Endometrium (tissue), 2 donors: ENCODE measurements around the gene RANBP1.
"Not testable (repeated sequence)": the region's sequence is repeated elsewhere in the genome, so short reads cannot be mapped to it uniquely, and the experiment has no call there.

Experiments
- FAIRE-seq: peaks from 2 replicates; lab custom pipeline; 2012; peaks lifted over from hg19 to GRCh38; lab: Jason Lieb, UNC
- donor health status: control.
- donor health status: control.

RANBP1 gene

GRCh38 chr22:20115691-20116375 is at the start of gene RANBP1:
TSS of gene RANBP1 (plus strand) at chr22:20116104. CDS start at chr22:20116185, 81 bp downstream.
- no peak for FAIRE-seq

- no peak for FAIRE-seq
Measured at GRCh38 chr22:20066617-20067383, 49.1 kb upstream of the RANBP1 start.

GRCh38 chr22:20067384-20067682 is 48.6 kb upstream of the RANBP1 start:
- FAIRE-seq = not testable (repeated sequence)

- no peak for FAIRE-seq
Measured at GRCh38 chr22:20068640-20069039, 47.3 kb upstream of the RANBP1 start.

- no peak for FAIRE-seq
Measured at GRCh38 chr22:20069331-20070042, 46.4 kb upstream of the RANBP1 start.

GRCh38 chr22:20071524-20071972 is 44.4 kb upstream of the RANBP1 start:
- FAIRE-seq = no peak

- FAIRE-seq = no peak
Measured at GRCh38 chr22:20076627-20077172, 39.2 kb upstream of the RANBP1 start.

GRCh38 chr22:20079745-20080444 is 36.0 kb upstream of the RANBP1 start, which contains the start of gene DGCR8:
TSS of gene DGCR8 (plus strand) at chr22:20080241. CDS start at chr22:20085964, 5,723 bp downstream.
- no peak for FAIRE-seq

- FAIRE-seq = no peak
Measured at GRCh38 chr22:20080445-20080775, 35.5 kb upstream of the RANBP1 start.

- no peak for FAIRE-seq
Measured at GRCh38 chr22:20080776-20081654, 34.9 kb upstream of the RANBP1 start.

- no peak for FAIRE-seq
Measured at GRCh38 chr22:20083157-20083890, 32.6 kb upstream of the RANBP1 start.

- FAIRE-seq = no peak
Measured at GRCh38 chr22:20083891-20084546, 31.9 kb upstream of the RANBP1 start.

- no peak for FAIRE-seq
Measured at GRCh38 chr22:20084547-20085413, 31.1 kb upstream of the RANBP1 start.

GRCh38 chr22:20085651-20086050 is 30.3 kb upstream of the RANBP1 start:
- no peak for FAIRE-seq

- FAIRE-seq = no peak
Measured at GRCh38 chr22:20086101-20086599, 29.8 kb upstream of the RANBP1 start.

- no peak for FAIRE-seq
Measured at GRCh38 chr22:20086763-20087162, 29.1 kb upstream of the RANBP1 start.

- no peak for FAIRE-seq
Measured at GRCh38 chr22:20087319-20088262, 28.3 kb upstream of the RANBP1 start.

- no peak for FAIRE-seq
Measured at GRCh38 chr22:20088263-20088648, 27.6 kb upstream of the RANBP1 start.
